A549 (cell line): ENCODE results near the gene RBM10. TPM values are rescaled to one million over a fixed set of nuclear protein-coding genes. Genes with fewer than 3 reads are reported as not detected.

Experiments used
- ATAC-seq, 2 experiments: fragments of 200-7000 bp in 1 of 2; fragments of >200 bp in 1 of 2; cut with Nextera tagmentation in 1 of 2; cut with Tn5 transposase in 1 of 2; 3 replicates each; pipeline versions ENCODE4 v1.8.0 to v1.9.1; 2018 to 2020; ENCODE audit warnings: mild to moderate bottlenecking in 1 of 2, moderate library complexity in 1 of 2
- CTCF ChIA-PET: fragments of 300-600 bp; sonication (Branson Sonifier 250); formaldehyde crosslinking; extraction: SDS; loops from one replicate; lab custom pipeline; 2021; ENCODE audit warnings: antibody characterized with exemption, inconsistent platforms; lab: Yijun Ruan, JAX
- POLR2A ChIA-PET: fragments of 350-600 bp; formaldehyde crosslinking; extraction: SDS; loops from one replicate; lab custom pipeline; 2021; ENCODE audit warnings: antibody characterized with exemption, inconsistent platforms; lab: Yijun Ruan, JAX
- DNase-seq, 2 experiments: peaks; one replicate each; pipeline versions ENCODE4 v3.0.0 to v3.0.0-alpha.2; 2011 to 2016; ENCODE audit warnings: low read depth in 1 of 2, low spot score in 1 of 2
- FAIRE-seq: peaks from 2 replicates; lab custom pipeline; 2011; peaks lifted over from hg19 to GRCh38; lab: Jason Lieb, UNC
- H3K27ac ChIP-seq, 2 experiments: fragments of >200 bp; sonication (Bioruptor Twin); formaldehyde crosslinking; 3 replicates each; pipeline ENCODE4 v1.5.1; 2016 to 2017
- H3K4me1 ChIP-seq: fragments of >200 bp; sonication (Bioruptor Twin); formaldehyde crosslinking; 3 replicates; pipeline ENCODE4 v1.6.1; 2016
- H3K4me2 ChIP-seq: fragments of >200 bp; sonication (Bioruptor Twin); formaldehyde crosslinking; 3 replicates; pipeline ENCODE4 v1.6.1; 2016
- H3K4me3 ChIP-seq: fragments of >200 bp; sonication (Bioruptor Twin); formaldehyde crosslinking; 3 replicates; pipeline ENCODE4 v1.5.1; 2016
- H3K9me3 ChIP-seq: fragments of >200 bp; sonication (Bioruptor Twin); formaldehyde crosslinking; 3 replicates; pipeline ENCODE4 v1.6.1; 2016
- CHD4 ChIP-seq: fragments of 200-600 bp; sonication (generic); IDR thresholded peaks from 2 replicates; pipeline ENCODE4 v1.6.1; 2016; ENCODE audit warnings: antibody characterized with exemption, mild to moderate bottlenecking, borderline replicate concordance
- EHF ChIP-seq: fragments of 250-450 bp; sonication (Bioruptor Pico); IDR thresholded peaks from 2 replicates; pipeline ENCODE4 v1.5.0; 2020; ENCODE audit warnings: mild to moderate bottlenecking
- FOSB ChIP-seq: fragments of 250-450 bp; sonication (Bioruptor Pico); IDR thresholded peaks from 2 replicates; pipeline ENCODE4 v1.5.0; 2020; ENCODE audit warnings: mild to moderate bottlenecking, moderate library complexity
- GATA3 ChIP-seq: IDR thresholded peaks from 2 replicates; pipeline ENCODE4 v1.6.1; 2012; ENCODE audit warnings: borderline replicate concordance
- JUNB ChIP-seq: fragments of >200 bp; sonication (Bioruptor Twin); formaldehyde crosslinking; IDR thresholded peaks from 2 replicates; pipeline ENCODE4 v1.6.1; 2016
- MAFK ChIP-seq: fragments of 450-650 bp; IDR thresholded peaks from 2 replicates; pipeline ENCODE4 v1.6.1; 2014; ENCODE audit not compliant: partially characterized antibody
- NPAS2 ChIP-seq: fragments of 250-450 bp; sonication (Bioruptor Pico); IDR thresholded peaks from 2 replicates; pipeline ENCODE4 v1.8.0; 2022; ENCODE audit warnings: mild to moderate bottlenecking, moderate library complexity, borderline replicate concordance
- NR3C1 ChIP-seq: fragments of >200 bp; sonication (Bioruptor Twin); formaldehyde crosslinking; IDR thresholded peaks from 3 replicates; pipeline ENCODE4 v1.6.1; 2017
- PHF8 ChIP-seq: fragments of 200-600 bp; sonication (generic); IDR thresholded peaks from 2 replicates; pipeline ENCODE4 v1.6.1; 2016; ENCODE audit warnings: low read depth, mild to moderate bottlenecking, antibody characterized with exemption, moderate library complexity, borderline replicate concordance
- POLR2A ChIP-seq: IDR thresholded peaks from 2 replicates; pipeline ENCODE4 v1.6.1; 2012; ENCODE audit warnings: mild to moderate bottlenecking, low read length
- POLR2AphosphoS2 ChIP-seq: conservative IDR thresholded peaks from 2 replicates; pipeline ENCODE4 v1.6.1; 2012; ENCODE audit warnings: low read length, improper control_type of control experiment, inconsistent platforms
- RAD21 ChIP-seq, 2 experiments: fragments of >200 bp in 1 of 2; sonication (Bioruptor Twin) in 1 of 2; formaldehyde crosslinking in 1 of 2; IDR thresholded peaks in 1 of 2; conservative IDR thresholded peaks in 1 of 2; 2 replicates in 1 of 2; 3 replicates in 1 of 2; pipeline ENCODE4 v1.6.1; 2012 to 2018; ENCODE audit warnings: inconsistent platforms in 1 of 2
- RARB ChIP-seq: fragments of 250-450 bp; sonication (Bioruptor Pico); IDR thresholded peaks from 2 replicates; pipeline ENCODE4 v1.8.0; 2021; ENCODE audit warnings: mild to moderate bottlenecking, moderate library complexity
- SREBF2 ChIP-seq: fragments of 450-650 bp; IDR thresholded peaks from 2 replicates; pipeline ENCODE4 v1.6.1; 2014; ENCODE audit warnings: mild to moderate bottlenecking, moderate library complexity
- TFCP2L1 ChIP-seq: fragments of 250-450 bp; sonication (Bioruptor Pico); IDR thresholded peaks from 2 replicates; pipeline ENCODE4 v1.5.0; 2021; ENCODE audit warnings: mild to moderate bottlenecking
- ZNF302 ChIP-seq: fragments of 250-450 bp; sonication (Bioruptor Pico); IDR thresholded peaks from 2 replicates; pipeline ENCODE4 v1.9.0; 2021; ENCODE audit warnings: inconsistent platforms, mild to moderate bottlenecking, moderate library complexity
- WGBS: methylation state at CpG from one replicate; pipeline ENCODE4 v1.1.6; 2017; ENCODE audit errors: missing lambda C conversion rate; 5-methylcytosine and 5-hydroxymethylcytosine counted together
- polyA plus RNA-seq, 4 experiments: library from polyadenylated mRNA; depleted of rRNA in 3 of 4; stranded (reverse); fragments of >200 nt; fragmentation: RNase III in 1 of 4; extraction: RNeasy Plus Mini Kit Qiagen cat#74134 plus additional on column Dnase treatment in 1 of 4; gene quantifications; 2 replicates in 3 of 4; 3 replicates in 1 of 4; pipeline ENCODE4 v1.2.3, GENCODE V29; 2011 to 2017
- TF ChIP-seq, protein P1 (sequence below): IDR thresholded peaks from 2 replicates; pipeline ENCODE4 v1.6.1; 2012
- TF ChIP-seq, protein P2 (sequence below): fragments of 250-450 bp; sonication (Bioruptor Pico); IDR thresholded peaks from 2 replicates; pipeline ENCODE4 v1.5.0; 2020; ENCODE audit warnings: low read depth, mild to moderate bottlenecking, moderate library complexity
- TF ChIP-seq, protein P3 (sequence below): fragments of 450-650 bp; IDR thresholded peaks from 2 replicates; pipeline ENCODE4 v1.6.1; 2014; ENCODE audit warnings: antibody characterized with exemption
- TF ChIP-seq, protein P4 (sequence below): fragments of 200-600 bp; sonication (generic); IDR thresholded peaks from 2 replicates; pipeline ENCODE4 v1.6.1; 2016; ENCODE audit warnings: antibody characterized with exemption, mild to moderate bottlenecking, moderate library complexity
- TF ChIP-seq, protein P5 (sequence below): fragments of 250-450 bp; sonication (Bioruptor Pico); IDR thresholded peaks from 2 replicates; pipeline ENCODE4 v1.5.0; 2021; ENCODE audit warnings: mild to moderate bottlenecking, moderate library complexity, borderline replicate concordance

The RBM10 gene
- polyA plus RNA-seq, 2 of the 4 experiments (the other 2 are of a cell fraction): 21.1 to 29.8 TPM

DNA sequence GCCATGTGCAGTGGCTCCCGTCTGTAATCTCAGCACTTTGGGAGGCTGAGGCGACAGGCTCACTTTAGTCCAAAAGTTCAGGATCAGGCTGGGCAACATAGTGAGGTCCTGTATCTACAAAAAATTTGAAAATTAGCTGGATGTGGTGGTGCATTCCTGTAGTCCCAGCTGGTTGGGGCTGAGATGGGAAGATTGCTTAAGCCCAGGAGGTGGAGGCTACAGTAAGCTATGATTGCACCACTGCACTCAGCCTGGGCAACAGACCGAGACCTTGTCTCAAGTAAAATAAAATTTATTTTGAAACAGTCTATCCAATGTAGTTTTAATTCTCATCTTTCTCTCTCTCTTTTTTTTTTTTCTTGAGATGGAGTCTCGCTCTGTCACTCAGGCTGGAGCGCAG is 21.1 kb downstream of the RBM10 start (continued):
- TF ChIP-seq, protein P1, sequence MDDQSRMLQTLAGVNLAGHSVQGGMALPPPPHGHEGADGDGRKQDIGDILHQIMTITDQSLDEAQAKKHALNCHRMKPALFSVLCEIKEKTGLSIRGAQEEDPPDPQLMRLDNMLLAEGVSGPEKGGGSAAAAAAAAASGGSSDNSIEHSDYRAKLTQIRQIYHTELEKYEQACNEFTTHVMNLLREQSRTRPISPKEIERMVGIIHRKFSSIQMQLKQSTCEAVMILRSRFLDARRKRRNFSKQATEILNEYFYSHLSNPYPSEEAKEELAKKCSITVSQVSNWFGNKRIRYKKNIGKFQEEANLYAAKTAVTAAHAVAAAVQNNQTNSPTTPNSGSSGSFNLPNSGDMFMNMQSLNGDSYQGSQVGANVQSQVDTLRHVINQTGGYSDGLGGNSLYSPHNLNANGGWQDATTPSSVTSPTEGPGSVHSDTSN: no peak

DNA sequence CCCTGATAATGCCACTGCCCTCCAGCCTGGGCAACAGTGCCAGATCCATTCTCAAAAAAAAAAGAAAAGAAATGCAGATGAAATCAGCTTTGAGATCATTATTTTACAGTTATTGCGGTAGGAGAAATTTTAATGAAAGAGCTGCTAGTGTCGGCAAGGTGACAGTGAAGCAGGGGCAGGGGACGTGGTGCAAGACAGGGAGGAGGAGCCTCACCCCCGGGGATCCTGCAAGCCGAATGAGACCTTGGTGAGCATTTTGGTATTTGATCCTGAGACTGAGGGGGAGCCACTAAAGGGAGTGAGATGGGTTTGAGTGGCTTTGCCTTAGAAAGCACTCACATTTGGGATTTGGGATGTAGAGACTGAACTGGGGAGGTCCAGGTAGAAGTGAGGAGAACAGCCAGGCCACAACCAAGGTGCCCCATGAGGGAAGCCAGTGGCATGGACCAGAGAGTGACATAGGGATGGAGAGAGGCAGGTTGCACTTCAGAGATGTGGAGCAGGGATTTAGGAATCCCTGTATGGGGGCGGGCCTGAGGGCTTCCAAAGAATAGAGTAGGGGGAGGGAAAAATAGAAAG is 23.6 kb downstream of the RBM10 start:
- TF ChIP-seq, protein P2, sequence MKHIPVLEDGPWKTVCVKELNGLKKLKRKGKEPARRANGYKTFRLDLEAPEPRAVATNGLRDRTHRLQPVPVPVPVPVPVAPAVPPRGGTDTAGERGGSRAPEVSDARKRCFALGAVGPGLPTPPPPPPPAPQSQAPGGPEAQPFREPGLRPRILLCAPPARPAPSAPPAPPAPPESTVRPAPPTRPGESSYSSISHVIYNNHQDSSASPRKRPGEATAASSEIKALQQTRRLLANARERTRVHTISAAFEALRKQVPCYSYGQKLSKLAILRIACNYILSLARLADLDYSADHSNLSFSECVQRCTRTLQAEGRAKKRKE (CRISPR knock-in tag): no peak
- no peak for TF ChIP-seq ZNF302 (CRISPR knock-in tag)
- TF ChIP-seq FOSB (CRISPR knock-in tag): no peak
- no peak for TF ChIP-seq POLR2A
- TF ChIP-seq RARB (CRISPR knock-in tag): no peak
- TF ChIP-seq MAFK: no peak
- TF ChIP-seq, protein P3, sequence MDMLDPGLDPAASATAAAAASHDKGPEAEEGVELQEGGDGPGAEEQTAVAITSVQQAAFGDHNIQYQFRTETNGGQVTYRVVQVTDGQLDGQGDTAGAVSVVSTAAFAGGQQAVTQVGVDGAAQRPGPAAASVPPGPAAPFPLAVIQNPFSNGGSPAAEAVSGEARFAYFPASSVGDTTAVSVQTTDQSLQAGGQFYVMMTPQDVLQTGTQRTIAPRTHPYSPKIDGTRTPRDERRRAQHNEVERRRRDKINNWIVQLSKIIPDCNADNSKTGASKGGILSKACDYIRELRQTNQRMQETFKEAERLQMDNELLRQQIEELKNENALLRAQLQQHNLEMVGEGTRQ: no peak
- TF ChIP-seq PHF8: no peak
- no peak for TF ChIP-seq GATA3
- no peak for TF ChIP-seq CHD4
- WGBS: 92% methylated on average over 6 of the region's 6 CpGs
- Histone ChIP-seq H3K9me3 (no peaks in the 10 kb centered on the region), H3K27ac (no peak overlapping the region), H3K4me2 (no peak overlapping the region), H3K4me3 (no peak overlapping the region), H3K4me1 (no peaks in the 10 kb centered on the region)
- POLR2A ChIA-PET: no interaction called here
- ATAC-seq: no peak
- no peak for FAIRE-seq
- DNase-seq: no peak
- CTCF ChIA-PET: no interaction called here

DNA sequence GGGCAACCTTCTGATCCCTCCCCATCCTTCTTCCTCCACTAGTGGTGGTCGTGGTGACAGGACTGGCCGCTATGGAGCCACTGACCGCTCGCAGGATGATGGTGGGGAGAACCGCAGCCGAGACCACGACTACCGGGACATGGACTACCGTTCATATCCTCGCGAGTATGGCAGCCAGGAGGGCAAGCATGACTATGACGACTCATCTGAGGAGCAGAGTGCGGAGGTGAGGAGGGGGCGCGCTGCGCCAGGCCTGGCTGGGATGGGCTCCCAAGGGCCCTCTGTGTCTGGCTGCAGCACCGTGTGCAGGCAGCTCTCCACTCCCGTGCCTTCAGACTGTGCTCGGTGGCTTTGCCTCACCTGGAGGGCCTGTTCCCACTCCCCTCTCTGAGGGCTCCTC is 24.3 kb downstream of the RBM10 start:
- ATAC-seq: no peak; a peak in 1 of 6 replicates
- WGBS: 100% methylated on average over 2 of the region's 19 CpGs
- H3K4me1 ChIP-seq: no peaks in the 10 kb centered on the region
- no peak for TF ChIP-seq TFCP2L1 (CRISPR knock-in tag)
- TF ChIP-seq, protein P1: no peak
- no peak for TF ChIP-seq POLR2AphosphoS2
- no peak for TF ChIP-seq RAD21 (conservative IDR thresholded peaks at IDR 0.05 in 1 of 2, IDR thresholded peaks at IDR 0.05 in 1 of 2)
- TF ChIP-seq, protein P4, sequence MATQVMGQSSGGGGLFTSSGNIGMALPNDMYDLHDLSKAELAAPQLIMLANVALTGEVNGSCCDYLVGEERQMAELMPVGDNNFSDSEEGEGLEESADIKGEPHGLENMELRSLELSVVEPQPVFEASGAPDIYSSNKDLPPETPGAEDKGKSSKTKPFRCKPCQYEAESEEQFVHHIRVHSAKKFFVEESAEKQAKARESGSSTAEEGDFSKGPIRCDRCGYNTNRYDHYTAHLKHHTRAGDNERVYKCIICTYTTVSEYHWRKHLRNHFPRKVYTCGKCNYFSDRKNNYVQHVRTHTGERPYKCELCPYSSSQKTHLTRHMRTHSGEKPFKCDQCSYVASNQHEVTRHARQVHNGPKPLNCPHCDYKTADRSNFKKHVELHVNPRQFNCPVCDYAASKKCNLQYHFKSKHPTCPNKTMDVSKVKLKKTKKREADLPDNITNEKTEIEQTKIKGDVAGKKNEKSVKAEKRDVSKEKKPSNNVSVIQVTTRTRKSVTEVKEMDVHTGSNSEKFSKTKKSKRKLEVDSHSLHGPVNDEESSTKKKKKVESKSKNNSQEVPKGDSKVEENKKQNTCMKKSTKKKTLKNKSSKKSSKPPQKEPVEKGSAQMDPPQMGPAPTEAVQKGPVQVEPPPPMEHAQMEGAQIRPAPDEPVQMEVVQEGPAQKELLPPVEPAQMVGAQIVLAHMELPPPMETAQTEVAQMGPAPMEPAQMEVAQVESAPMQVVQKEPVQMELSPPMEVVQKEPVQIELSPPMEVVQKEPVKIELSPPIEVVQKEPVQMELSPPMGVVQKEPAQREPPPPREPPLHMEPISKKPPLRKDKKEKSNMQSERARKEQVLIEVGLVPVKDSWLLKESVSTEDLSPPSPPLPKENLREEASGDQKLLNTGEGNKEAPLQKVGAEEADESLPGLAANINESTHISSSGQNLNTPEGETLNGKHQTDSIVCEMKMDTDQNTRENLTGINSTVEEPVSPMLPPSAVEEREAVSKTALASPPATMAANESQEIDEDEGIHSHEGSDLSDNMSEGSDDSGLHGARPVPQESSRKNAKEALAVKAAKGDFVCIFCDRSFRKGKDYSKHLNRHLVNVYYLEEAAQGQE: no peak
- no peak for TF ChIP-seq MAFK
- no peak for TF ChIP-seq NPAS2 (CRISPR knock-in tag)
- no peak for TF ChIP-seq JUNB
- TF ChIP-seq, protein P3: no peak
- TF ChIP-seq, protein P5, sequence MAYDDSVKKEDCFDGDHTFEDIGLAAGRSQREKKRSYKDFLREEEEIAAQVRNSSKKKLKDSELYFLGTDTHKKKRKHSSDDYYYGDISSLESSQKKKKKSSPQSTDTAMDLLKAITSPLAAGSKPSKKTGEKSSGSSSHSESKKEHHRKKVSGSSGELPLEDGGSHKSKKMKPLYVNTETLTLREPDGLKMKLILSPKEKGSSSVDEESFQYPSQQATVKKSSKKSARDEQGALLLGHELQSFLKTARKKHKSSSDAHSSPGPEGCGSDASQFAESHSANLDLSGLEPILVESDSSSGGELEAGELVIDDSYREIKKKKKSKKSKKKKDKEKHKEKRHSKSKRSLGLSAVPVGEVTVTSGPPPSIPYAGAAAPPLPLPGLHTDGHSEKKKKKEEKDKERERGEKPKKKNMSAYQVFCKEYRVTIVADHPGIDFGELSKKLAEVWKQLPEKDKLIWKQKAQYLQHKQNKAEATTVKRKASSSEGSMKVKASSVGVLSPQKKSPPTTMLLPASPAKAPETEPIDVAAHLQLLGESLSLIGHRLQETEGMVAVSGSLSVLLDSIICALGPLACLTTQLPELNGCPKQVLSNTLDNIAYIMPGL: no peak
- TF ChIP-seq SREBF2: no peak
- no peak for TF ChIP-seq EHF (CRISPR knock-in tag)
- TF ChIP-seq NR3C1: no peak
- TF ChIP-seq, all 56 proteins: peak for 0
- POLR2A ChIA-PET: no interaction called here
- DNase-seq: no peak
- no peak for FAIRE-seq
- Histone ChIP-seq H3K4me2 (no peak overlapping the region), H3K9me3 (no peaks in the 10 kb centered on the region), H3K4me3 (no peak overlapping the region), H3K27ac (no peak overlapping the region)
- CTCF ChIA-PET: no interaction called here
